AG08395 (cell line): ENCODE results near the gene SRD5A1.

Experiments
- DNase-seq: peaks from one replicate; pipeline ENCODE4 v3.0.0; 2012; ENCODE audit warnings: mixed read lengths, low spot score

The SRD5A1 gene

GRCh38 chr5:6604946-6605345, 28.3 kb upstream of the SRD5A1 start:
- DNase-seq, result no peak

GRCh38 chr5:6606884-6607558, 26.2 kb upstream of the SRD5A1 start:
- no peak for DNase-seq

- no peak for DNase-seq
Observed at GRCh38 chr5:6607559-6607936, 25.7 kb upstream of the SRD5A1 start.

- no peak for DNase-seq
Observed at GRCh38 chr5:6608016-6608415, 25.2 kb upstream of the SRD5A1 start.

- no peak for DNase-seq
Observed at GRCh38 chr5:6611334-6612256, 21.6 kb upstream of the SRD5A1 start.

GRCh38 chr5:6615034-6615815, 18.0 kb upstream of the SRD5A1 start:
- no peak for DNase-seq

- DNase-seq, result no peak
Observed at GRCh38 chr5:6616632-6617031, 16.6 kb upstream of the SRD5A1 start.

- no peak for DNase-seq
Observed at GRCh38 chr5:6623228-6623627, 10.0 kb upstream of the SRD5A1 start.

GRCh38 chr5:6623941-6624340, 9.3 kb upstream of the SRD5A1 start:
- DNase-seq, result no peak

- no peak for DNase-seq
Observed at GRCh38 chr5:6626508-6626907, 6.7 kb upstream of the SRD5A1 start.

- DNase-seq, result no peak
Observed at GRCh38 chr5:6631441-6631840, 1.8 kb upstream of the SRD5A1 start.

GRCh38 chr5:6632324-6632887, 834 bp upstream of the SRD5A1 start:
- DNase-seq, result peak; percentile 36

GRCh38 chr5:6633469-6634245, 417 bp downstream of the SRD5A1 start:
- DNase-seq, result peak; percentile 31

- peak; percentile 37 for DNase-seq
Observed at GRCh38 chr5:6634306-6634705, 1.1 kb downstream of the SRD5A1 start.

GRCh38 chr5:6634788-6635430, 1.7 kb downstream of the SRD5A1 start:
- DNase-seq, result no peak

- DNase-seq, result no peak
Observed at GRCh38 chr5:6636293-6636692, 3.1 kb downstream of the SRD5A1 start.

- DNase-seq, result no peak
Observed at GRCh38 chr5:6637022-6637421, 3.8 kb downstream of the SRD5A1 start.

- no peak for DNase-seq
Observed at GRCh38 chr5:6637590-6637989, 4.3 kb downstream of the SRD5A1 start.

GRCh38 chr5:6638236-6638635, 5.0 kb downstream of the SRD5A1 start:
- DNase-seq, result no peak

- no peak for DNase-seq
Observed at GRCh38 chr5:6642655-6643054, 9.4 kb downstream of the SRD5A1 start.

- no peak for DNase-seq
Observed at GRCh38 chr5:6644794-6645241, 11.6 kb downstream of the SRD5A1 start.
